Activated CD8-positive, alpha-beta memory T cell treated with anti-CD3 and anti-CD28 coated beads for 48 hours (primary cell): Measurements from ENCODE around the gene KCNQ1.

Source experiments
- DNase-seq, 3 experiments: peaks; one replicate each; pipeline ENCODE4 v3.0.0-alpha.2; 2020; ENCODE audit warnings: low read depth in 2 of 3, low spot score in 2 of 3

The KCNQ1 gene

GRCh38 chr11:2549080-2549479 lies 104.3 kb downstream of the KCNQ1 start:
- no peak for DNase-seq

- DNase-seq = no peak
Measured at GRCh38 chr11:2549491-2549875, 104.7 kb downstream of the KCNQ1 start.

GRCh38 chr11:2549876-2550605 lies 105.2 kb downstream of the KCNQ1 start:
- no peak for DNase-seq

GRCh38 chr11:2550606-2550970 lies 105.8 kb downstream of the KCNQ1 start:
- DNase-seq = no peak

GRCh38 chr11:2551131-2551530 lies 106.3 kb downstream of the KCNQ1 start:
- no peak for DNase-seq

GRCh38 chr11:2552210-2552609 lies 107.4 kb downstream of the KCNQ1 start:
- no peak for DNase-seq

GRCh38 chr11:2553198-2553597 lies 108.4 kb downstream of the KCNQ1 start:
- DNase-seq = no peak

GRCh38 chr11:2553886-2554285 lies 109.1 kb downstream of the KCNQ1 start:
- DNase-seq = no peak

GRCh38 chr11:2554338-2555207 lies 109.8 kb downstream of the KCNQ1 start:
- no peak for DNase-seq

GRCh38 chr11:2555336-2555735 lies 110.5 kb downstream of the KCNQ1 start:
- DNase-seq = no peak

GRCh38 chr11:2555891-2556290 lies 111.1 kb downstream of the KCNQ1 start:
- no peak for DNase-seq

GRCh38 chr11:2557381-2557780 lies 112.6 kb downstream of the KCNQ1 start:
- DNase-seq = no peak

GRCh38 chr11:2558397-2558796 lies 113.6 kb downstream of the KCNQ1 start:
- no peak for DNase-seq

- no peak for DNase-seq
Measured at GRCh38 chr11:2558861-2559526, 114.2 kb downstream of the KCNQ1 start.

- DNase-seq = no peak
Measured at GRCh38 chr11:2559527-2560311, 114.9 kb downstream of the KCNQ1 start.

- DNase-seq = no peak
Measured at GRCh38 chr11:2561696-2562581, 117.1 kb downstream of the KCNQ1 start.

GRCh38 chr11:2562890-2563212 lies 118.0 kb downstream of the KCNQ1 start:
- DNase-seq = no peak

- DNase-seq = no peak
Measured at GRCh38 chr11:2563213-2564007, 118.6 kb downstream of the KCNQ1 start.

- no peak for DNase-seq
Measured at GRCh38 chr11:2564008-2564530, 119.3 kb downstream of the KCNQ1 start.
